Measurements from ENCODE around the gene CAPS.

The CAPS gene

DNA sequence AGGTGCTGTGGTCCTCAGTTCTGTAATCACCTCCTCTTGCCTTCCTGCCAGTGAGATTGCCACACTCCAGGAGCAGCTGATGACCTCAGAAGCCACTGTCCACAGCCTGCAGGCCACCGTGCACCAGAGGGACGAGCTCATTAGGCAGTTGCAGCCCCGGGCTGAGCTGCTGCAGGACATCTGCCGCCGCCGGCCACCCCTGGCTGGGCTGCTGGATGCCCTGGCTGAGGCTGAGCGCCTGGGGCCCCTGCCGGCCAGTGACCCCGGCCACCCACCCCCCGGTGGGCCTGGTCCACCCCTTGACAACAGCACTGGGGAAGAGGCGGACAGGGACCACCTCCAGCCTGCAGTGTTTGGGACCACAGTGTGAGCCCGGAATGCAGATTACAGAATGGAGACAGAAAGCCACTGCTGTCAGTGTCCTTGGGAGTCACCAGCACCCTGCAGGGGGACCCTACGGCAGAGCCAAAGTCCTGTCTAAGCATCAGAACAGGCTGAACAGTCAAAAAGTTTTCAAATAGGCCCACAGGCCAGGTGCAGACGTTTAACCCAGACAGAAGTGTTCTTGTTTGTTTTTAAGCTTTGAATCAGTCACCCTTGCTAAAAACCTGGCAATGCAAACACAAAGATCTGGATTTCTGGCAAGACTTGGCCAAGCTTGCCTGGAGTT is 5.1 kb upstream of the CAPS start:
- no peak for DNase-seq (ENCODE audit: low read depth in 1 of 2, low spot score in 1 of 2)

DNA sequence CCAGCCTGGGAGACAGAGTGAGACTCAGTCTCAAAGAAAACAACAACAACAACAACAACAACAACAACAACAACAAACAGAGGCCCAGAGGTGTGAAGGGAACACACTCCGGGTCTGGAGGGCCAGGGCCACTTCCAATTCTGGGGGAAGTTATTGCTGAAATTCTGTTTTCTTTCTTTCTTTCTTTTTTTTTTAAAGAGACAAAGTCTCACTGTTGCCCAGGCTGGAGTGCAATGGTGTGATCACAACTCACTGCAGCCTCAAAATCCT is 3.5 kb upstream of the CAPS start:
- no peak for DNase-seq (ENCODE audit: low read depth in 1 of 2, low spot score in 1 of 2)

DNA sequence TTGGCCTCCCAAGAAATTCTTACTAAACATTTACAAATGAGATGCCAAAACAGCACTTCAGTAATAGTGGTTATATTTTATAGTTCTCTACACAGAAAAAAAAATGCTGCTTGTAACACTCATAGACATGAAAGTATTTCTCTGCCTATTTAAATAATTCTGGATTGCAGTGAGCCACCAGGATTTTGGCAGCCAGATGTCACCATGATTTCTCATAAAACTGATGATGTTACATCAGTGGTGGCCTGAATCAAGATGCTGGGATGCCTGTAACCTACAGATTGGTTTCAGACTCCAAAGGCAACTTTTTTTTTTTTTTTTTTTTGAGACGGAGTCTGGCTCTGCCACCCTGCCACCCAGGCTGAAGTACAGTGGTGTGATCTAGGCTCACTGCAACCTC is 2.7 kb upstream of the CAPS start:
- no peak for DNase-seq (ENCODE audit: low read depth in 1 of 2, low spot score in 1 of 2)

DNA sequence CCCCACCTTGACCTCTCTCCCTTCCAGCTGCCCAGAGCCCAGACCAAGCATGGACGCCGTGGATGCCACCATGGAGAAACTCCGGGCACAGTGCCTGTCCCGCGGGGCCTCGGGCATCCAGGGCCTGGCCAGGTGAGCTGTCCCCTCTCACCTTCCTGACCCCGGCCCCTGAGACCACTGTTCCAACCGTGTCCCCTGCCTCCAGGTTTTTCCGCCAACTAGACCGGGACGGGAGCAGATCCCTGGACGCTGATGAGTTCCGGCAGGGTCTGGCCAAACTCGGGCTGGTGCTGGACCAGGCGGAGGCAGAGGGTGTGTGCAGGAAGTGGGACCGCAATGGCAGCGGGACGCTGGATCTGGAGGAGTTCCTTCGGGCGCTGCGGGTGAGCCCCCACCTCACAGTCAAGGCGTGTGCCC is 312 bp downstream of the CAPS start:
- DNase-seq (ENCODE audit: low read depth in 1 of 2, low spot score in 1 of 2), result no peak

DNA sequence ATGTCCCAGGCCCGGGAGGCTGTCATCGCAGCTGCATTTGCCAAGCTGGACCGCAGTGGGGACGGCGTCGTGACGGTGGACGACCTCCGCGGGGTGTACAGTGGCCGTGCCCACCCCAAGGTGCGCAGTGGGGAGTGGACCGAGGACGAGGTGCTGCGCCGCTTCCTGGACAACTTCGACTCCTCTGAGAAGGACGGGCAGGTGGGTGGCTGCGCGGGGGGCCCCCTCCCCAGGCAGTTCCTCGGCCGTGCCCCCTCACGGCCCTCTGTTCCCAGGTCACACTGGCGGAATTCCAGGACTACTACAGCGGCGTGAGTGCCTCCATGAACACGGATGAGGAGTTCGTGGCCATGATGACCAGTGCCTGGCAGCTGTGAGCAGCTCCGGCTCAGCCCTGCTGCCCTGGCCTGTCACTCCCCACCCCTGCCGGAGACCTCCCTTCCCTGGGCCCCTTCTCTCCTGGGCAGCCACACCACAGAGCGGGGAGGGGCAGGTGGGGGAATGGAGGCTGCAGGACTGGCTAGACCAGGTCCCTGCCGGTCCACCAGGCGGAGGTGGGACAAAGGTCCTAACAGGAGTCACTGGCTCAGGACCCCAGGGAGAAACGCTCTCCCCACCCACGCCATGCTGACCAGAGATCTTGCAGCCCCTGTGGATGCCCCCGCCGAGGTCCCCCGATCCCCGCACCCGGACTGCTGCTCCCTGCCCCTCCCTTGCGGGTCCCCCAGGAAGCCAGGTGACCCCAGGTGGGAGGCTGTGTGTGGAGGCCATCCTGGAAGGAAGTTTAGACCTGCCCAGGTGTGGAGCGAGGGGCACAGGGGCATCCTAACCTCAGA is 1.1 kb downstream of the CAPS start:
- DNase-seq (ENCODE audit: low read depth in 1 of 2, low spot score in 1 of 2), result no peak

DNA sequence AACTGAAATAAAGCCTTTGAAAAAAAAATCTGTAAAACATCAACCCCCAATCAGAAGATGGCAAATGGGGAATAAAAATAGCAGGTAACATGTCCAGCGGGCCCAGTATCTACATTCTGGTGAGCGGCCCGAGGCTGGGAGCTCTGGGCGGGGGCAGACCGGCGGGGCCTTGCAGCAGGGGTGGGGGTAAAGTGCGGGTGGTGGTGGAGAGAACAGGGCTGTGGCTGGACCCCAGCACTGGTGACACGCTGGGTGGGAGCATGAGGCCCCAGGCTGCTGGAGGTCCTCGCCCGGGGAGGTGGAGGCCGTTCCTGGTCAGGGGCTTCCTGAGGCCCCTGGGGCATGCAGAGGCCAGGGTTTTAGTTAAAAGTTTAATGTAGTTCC is 1.7 kb downstream of the CAPS start:
- no peak for DNase-seq (ENCODE audit: low read depth in 1 of 2, low spot score in 1 of 2)

DNA sequence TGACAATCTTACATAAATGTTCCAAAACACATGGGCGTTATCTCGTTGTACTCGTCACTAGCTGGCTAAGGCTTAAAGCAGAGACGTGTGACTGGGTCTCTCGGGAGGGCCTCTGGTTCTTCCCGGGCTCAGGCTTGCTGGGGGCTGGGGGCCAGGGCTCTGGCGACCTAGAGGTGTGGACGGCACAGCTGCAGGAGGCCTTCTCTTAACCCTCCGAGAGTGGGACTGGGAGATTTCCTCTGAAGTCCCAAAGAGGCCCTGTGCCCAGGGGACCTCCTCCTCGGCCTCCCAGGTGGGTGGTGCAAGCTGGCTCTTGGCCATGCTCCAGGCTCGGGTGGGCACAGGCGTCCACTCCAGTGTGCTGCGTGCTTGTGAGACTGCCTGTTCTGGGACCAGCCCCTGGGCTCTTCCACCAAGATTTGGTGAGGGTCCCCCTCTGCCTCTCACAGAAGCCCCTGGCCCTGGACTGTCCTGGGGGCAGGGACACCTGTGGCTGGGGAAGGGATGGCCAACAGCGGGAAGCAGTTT is 2.2 kb downstream of the CAPS start:
- DNase-seq (ENCODE audit: low read depth in 1 of 2, low spot score in 1 of 2), result no peak

DNA sequence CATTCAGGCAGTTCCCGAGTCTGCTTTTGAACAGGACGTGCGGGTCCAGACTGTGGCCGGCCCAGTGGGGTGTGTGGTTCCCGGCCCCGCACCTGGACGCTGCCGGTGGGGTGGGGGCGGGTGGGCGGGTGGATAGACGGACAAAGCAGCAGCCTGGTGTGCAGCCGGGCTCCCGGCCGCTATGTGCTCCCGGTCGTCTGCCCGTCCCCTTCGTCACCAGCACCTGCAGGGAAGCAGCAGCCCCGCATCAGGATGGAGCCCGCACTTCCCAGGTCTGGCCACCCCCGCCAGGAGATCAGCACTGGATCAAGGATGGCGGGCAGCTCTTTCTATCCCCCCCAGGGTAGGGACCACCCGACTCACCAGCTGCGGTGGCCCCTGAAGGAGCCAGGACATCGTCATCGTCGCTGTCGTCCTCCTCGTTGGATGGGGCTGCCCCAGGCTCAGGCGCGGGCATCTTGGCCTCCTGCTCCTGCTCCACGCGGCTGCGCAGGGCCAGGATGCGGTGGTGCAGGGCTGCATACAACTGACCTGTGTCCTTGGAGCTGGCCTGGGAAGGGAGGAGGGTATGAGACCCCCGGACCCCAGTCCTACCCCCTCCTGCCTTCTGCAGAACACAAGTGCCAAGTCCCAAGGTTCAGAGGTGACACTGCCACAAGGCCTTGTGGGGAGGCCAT is 3.5 kb downstream of the CAPS start:
- DNase-seq (ENCODE audit: low read depth in 1 of 2, low spot score in 1 of 2), result no peak

DNA sequence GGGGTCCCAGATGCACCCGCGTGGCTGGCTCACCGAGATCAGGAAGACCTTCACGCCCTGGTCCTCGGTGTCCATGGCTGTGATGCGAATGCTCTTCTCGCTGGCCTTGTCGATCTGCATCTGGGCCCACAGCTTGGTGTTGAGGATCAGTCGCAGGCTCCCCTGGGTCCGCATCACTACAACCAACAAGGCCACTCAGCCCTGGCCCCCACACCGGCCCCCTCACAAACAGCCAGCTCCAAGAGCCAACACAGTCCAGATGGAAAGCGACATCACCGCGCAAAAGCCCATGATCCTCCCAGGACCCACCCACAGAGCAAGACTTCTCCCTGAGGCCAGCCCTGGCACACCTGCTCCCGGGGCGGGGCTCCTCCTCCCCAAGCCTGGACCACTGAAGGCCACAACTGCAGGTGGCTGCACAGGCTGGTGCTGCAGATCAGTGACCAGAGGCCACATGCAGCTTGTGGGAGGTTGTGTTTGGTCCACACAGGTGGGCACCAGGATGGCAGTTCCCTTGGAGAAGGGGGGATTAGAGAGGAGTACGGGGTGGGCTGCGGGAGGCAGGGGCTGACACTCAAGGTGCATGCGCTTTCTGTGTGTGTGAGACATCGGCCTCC is 4.5 kb downstream of the CAPS start:
- DNase-seq (ENCODE audit: low read depth in 1 of 2, low spot score in 1 of 2), result no peak

DNA sequence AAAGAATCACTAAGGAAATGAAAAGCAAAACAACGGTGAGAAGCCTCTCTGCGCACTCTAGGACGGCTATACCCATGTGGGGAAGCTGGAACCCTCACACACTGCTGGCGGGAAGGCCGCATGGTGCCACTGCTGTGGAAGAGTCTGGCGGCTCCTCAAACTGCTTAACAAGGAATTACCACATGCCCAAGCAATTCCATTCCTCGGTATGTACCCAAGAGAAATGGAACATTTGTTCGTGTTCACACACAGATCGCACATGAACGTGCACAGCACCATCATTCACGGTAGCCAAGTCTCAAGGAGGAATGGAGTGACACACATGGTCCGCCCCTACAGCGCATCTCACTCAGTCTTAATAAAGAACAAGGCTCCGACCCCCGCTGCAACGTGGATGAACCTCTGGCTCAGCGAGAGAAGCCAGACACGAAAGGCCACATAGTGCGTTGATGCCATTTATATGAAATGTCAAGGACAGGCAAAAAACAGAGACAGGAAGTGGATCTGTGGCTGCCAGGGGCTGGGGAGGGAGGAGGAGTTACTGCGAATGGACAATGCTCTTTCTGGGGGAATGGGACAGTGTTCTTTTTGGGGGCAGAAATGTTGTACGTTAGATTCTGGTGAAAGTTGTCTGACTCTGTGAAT is 7.6 kb downstream of the CAPS start:
- DNase-seq (ENCODE audit: low read depth in 1 of 2, low spot score in 1 of 2), result no peak

DNA sequence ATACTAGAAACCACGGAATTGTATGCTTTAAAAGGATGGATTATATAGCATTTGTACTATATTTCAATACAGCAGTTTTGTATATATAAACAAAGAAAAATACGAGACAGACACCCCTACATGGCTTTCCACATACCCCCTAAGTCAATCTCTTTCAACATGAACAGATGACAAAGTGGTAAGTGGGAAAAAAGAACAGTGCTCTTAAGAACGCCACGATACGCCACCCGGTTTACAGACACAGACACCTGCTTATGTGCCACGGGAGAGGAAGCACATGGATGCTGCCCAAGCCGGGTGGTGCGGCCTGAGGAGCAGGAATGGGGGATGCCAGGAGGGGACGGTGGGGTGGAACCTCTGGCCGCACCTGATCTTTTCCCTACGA is 8.1 kb downstream of the CAPS start:
- no peak for DNase-seq (ENCODE audit: low read depth in 1 of 2, low spot score in 1 of 2)

DNA sequence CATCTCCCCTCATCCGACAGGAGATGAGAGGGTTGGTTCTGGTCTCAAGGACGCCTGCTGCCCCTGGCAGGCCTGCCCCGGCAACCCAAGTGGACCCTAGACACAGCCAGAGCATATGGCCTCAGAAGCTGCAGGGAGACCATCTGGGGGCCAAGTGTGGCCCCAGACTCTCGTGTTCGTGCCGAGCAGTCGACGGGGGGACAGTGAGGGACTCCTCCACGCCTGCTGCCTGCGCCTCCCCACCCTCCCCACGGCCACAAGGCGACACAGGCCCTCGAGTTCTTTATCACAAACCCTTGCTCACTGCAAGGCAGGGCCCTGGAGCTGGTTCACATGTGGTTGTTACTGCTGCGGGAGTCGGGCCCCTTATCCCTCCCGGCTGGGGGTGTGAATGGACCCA is 9.3 kb downstream of the CAPS start:
- DNase-seq (ENCODE audit: low read depth in 1 of 2, low spot score in 1 of 2), result no peak

DNA sequence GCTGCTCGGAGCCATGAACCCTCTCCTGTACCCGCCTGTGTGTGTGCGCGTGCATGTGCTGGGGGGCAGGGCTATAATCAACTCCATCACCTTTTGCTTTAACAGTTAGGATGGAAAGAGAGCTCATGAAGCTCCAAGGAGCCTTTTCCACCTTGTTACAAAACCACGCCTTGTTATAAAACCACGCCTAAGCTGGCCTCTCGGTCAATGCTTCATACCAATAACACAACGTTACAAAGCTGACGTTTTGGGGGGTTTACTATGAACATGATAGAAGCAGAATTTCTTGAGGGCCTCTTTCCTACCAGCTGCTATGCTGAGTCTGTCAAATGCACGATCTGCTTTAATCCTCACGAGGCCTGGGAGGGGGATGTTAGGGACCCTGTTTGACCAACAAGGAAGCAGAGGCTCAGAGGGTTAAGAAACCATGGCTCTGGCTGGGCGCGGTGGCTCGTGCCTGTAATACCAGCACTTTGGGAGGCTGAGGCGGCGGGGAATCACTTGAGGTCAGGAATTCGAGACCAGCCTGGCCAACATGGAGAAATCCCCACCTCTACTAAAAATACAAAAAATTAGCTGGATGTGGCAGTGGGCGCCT is 11.9 kb downstream of the CAPS start:
- no peak for DNase-seq (ENCODE audit: low read depth in 1 of 2, low spot score in 1 of 2)

DNA sequence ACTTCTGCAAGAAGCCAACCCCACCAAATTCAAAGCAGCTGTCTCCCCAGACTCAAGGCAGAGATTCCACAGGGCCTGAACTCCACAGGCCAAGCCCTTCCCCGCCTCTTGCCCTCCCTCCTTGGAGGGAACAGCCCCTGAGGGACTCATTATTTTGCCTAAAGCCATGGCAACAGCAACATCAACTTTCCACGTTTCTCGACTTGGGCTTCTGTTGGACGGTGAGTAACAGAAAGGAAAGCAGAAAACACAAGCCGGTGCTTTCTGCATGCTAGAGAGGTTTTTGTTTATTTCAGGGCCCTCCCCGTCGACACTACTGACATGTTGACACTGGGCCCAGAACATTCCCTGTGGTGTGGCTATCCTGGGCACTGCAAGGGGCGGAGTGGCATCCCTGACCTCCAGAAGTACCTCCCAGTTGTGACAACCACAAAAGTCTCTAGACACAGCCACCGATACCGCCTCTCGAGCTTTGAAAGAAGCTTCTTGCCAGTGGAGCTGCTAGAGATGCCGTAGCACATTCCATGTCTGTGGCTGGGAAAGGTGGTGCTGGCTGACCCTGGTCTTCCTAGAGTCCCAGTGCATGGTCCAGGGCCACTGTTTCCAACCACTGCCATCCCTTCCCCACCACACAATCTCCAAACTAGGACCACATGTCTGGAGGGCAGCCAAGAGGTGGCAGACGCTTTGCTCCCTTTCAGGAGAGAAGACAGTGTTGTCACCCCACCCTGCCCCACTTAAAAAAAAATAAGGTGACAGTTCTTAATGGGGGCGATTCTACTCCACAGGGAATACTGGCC is 12.8 kb downstream of the CAPS start:
- no peak for DNase-seq (ENCODE audit: low read depth in 1 of 2, low spot score in 1 of 2)

DNA sequence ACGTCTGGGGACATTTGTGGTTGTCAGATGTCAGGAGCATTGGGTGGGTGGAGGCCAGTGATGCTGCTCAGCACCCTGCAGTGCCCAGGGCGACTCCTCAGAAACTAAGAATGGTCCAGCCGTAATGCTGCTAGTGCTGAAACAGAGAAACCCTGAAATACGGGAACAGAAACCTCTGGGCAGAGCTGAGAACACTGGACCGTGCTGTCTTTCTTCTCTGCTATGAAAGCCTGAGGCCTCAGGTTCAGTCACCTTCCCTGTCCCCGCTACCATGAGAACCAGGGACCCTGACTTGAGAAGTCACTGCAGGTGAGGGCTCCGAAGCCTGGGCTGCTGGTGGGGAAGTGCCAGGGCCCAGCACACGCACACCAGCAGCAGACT is 13.4 kb downstream of the CAPS start:
- no peak for DNase-seq (ENCODE audit: low read depth in 1 of 2, low spot score in 1 of 2)

DNA sequence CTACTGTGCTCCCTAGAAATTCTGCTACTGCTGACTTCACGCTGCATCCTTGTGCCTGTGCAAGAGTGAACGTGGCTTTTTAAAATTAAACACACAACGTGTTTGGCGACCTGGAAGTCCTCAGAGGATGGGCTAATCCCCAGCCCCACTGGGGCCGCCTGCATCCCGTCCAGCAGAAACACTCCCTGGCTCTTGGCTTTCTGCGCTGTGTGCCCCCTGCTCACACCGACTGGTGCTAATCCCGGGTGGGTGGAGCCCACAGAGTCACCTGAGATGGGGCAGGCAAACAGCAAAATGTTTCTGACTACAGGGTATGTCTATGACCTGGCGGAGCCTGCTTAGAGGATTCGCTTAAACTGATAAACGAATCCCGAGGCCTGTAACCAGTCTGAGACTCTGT is 15.1 kb downstream of the CAPS start:
- DNase-seq (ENCODE audit: low read depth in 1 of 2, low spot score in 1 of 2), result no peak

DNA sequence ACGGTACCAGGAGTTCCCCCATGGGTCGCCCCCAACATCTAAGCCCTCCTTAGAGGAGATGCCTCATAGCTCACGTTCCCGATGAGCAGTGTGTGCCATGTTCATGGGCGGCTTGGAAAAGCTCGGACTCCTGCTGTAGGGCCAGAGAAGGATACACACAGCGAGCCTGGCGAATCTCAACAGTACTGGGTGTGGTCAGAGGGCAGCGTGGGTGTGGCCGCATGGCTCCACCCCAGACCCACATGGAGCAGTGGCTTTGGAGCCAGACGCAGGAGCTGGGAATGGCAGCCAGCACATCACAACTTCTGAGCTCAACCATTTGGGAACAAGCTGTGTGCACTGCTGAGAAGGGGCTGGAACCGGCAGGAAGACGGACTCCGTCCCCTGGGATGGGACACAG is 15.6 kb downstream of the CAPS start:
- DNase-seq (ENCODE audit: low read depth in 1 of 2, low spot score in 1 of 2), result no peak

DNA sequence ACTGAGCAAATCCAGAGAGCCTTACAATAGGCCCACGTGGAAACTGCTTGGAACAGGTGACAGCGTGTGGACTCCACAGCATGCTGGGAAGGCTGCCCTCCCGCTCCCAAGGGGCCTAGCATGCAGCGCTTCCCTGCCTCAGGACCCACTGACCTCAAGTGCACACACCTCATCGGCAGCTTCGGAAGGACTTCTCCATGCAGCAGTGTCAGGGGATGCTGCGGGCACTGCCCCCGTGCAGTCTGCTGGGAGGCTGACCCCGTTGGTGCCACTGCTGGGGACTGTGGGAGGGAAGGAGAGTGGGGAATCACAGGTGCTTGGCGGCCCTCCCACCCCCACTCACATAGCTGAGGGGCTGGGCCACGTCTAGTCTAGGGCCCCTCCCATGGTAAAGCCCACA is 17.2 kb downstream of the CAPS start:
- DNase-seq (ENCODE audit: low read depth in 1 of 2, low spot score in 1 of 2), result no peak

DNA sequence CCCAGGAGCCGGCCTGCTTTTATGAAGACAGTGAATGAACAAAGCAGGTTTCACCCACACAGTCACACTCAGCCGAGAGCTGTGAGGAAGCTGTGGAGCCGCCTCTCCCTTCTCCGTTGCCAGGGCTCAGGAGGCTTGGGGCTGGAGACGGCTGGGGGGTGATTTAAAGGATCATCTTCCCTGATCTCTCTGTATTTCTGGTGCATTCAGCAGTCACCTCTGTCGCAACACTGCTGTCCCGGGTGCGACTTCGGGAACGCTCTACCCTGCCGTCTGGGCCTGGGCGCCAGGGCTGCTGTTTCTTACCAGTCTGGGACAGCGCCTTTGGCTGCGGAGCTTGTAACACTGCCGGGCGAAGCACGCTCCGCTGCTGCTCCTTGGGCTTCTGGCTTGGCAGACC is 18.1 kb downstream of the CAPS start:
- no peak for DNase-seq (ENCODE audit: low read depth in 1 of 2, low spot score in 1 of 2)

DNA sequence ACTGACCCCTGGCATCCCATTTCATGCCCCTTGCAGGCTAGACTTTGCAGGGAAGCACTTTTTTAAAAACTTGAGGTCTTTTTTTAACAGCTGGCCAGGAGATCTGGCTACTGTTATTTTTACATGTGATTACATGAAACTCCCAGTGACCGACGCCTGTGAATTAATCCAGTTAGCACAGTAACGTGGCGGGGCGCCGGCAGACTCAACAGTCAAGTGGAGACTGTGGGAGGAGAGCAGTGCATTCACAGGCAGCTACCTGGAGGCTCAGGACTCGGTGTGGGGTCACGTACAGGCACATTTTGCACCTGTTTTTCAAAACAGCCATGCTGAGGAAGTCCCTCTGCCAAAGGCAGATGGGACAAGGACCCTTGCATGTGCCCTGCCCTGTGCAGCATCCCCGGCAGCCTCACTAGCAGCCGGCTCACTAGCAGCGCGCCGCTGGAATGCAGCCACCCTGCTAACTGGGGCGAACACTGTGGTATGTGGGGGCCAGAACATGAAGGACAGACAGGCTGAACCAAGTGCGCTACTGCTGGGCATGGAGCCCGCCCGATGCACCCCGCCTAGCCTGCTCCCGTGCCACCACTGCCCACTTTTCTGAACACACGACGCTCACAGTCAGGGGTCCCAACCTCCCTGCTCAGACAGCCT is 18.7 kb downstream of the CAPS start:
- no peak for DNase-seq (ENCODE audit: low read depth in 1 of 2, low spot score in 1 of 2)

Data from stimulated activated CD4-positive, alpha-beta T cell treated with anti-CD3 and anti-CD28 coated beads, Interleukin-15, amount 100 ng/mL, for 1 hour (primary cell).